H1 (cell line): Measurements from ENCODE around the gene ARL10. TPM values are rescaled to one million over a fixed set of nuclear protein-coding genes. Genes with fewer than 3 reads are reported as not detected.

ENCODE experiments used
- CTCF ChIA-PET: fragments of 300-600 bp; sonication (Branson Sonifier 250); formaldehyde crosslinking; loops from one replicate; lab custom pipeline; 2021; ENCODE audit not compliant: partially characterized antibody; lab: Charles Lee
- POLR2A ChIA-PET: fragments of 300-600 bp; sonication (Branson Sonifier 250); formaldehyde crosslinking; loops from one replicate; lab custom pipeline; 2021; ENCODE audit warnings: inconsistent platforms; ENCODE audit not compliant: partially characterized antibody; lab: Charles Lee
- DNase-seq, 2 experiments: peaks; one replicate each; pipeline versions ENCODE4 v3.0.0 to v3.0.0-alpha.2; 2010 to 2022; ENCODE audit warnings: low spot score in 2 of 2, low read depth in 1 of 2, mixed read lengths in 1 of 2
- FAIRE-seq: peaks from 2 replicates; lab custom pipeline; 2011; peaks lifted over from hg19 to GRCh38; lab: Jason Lieb, UNC
- H2AFZ ChIP-seq: 2 replicates; pipeline ENCODE4 v1.8.1; 2012; ENCODE audit warnings: low read length, inconsistent platforms
- H2AK5ac ChIP-seq: 2 replicates; pipeline ENCODE4 v1.6.1; 2013; ENCODE audit warnings: low read depth, low read length
- H2BK120ac ChIP-seq: replicated peaks from 2 replicates; pipeline ENCODE3; 2013; ENCODE audit warnings: low read depth, low read length, inconsistent platforms
- H2BK12ac ChIP-seq: 2 replicates; pipeline ENCODE4 v1.6.1; 2013; ENCODE audit warnings: low read depth, low read length
- H2BK15ac ChIP-seq: 2 replicates; pipeline ENCODE4 v1.6.1; 2013; ENCODE audit warnings: low read length
- H2BK20ac ChIP-seq: 2 replicates; pipeline ENCODE4 v1.6.1; 2013; ENCODE audit warnings: low read length
- H2BK5ac ChIP-seq: 2 replicates; pipeline ENCODE4 v1.6.1; 2013; ENCODE audit warnings: low read depth, low read length
- H3K14ac ChIP-seq: 2 replicates; pipeline ENCODE4 v1.6.1; 2013; ENCODE audit warnings: inconsistent platforms; ENCODE audit not compliant: insufficient read length
- H3K18ac ChIP-seq: 2 replicates; pipeline ENCODE4 v1.6.1; 2013; ENCODE audit warnings: low read length; ENCODE audit errors: extremely low read depth
- H3K23ac ChIP-seq: 2 replicates; pipeline ENCODE4 v1.6.1; 2013; ENCODE audit warnings: inconsistent platforms; ENCODE audit not compliant: insufficient read length
- H3K23me2 ChIP-seq: 2 replicates; pipeline ENCODE4 v1.6.1; 2013; ENCODE audit warnings: low read depth, low read length
- H3K27ac ChIP-seq: 2 replicates; pipeline ENCODE4 v1.6.1; 2011; ENCODE audit warnings: low read depth, low read length, inconsistent platforms
- H3K27me3 ChIP-seq, 4 experiments: replicated peaks in 1 of 4; 1 replicate in 1 of 4; 2 replicates in 3 of 4; pipeline versions ENCODE4 v1.6.1 to v1.8.1; 2011 to 2013; ENCODE audit warnings: low read length in 3 of 4, mild to moderate bottlenecking in 3 of 4, inconsistent platforms in 2 of 4, mixed read lengths in 2 of 4, moderate library complexity in 1 of 4; ENCODE audit not compliant: control insufficient read depth in 3 of 4, insufficient read depth in 3 of 4; ENCODE audit errors: extremely low read depth in 1 of 4
- H3K36me3 ChIP-seq, 4 experiments: 2 replicates each; pipeline versions ENCODE4 v1.6.1 to v1.8.1; 2011 to 2013; ENCODE audit warnings: mild to moderate bottlenecking in 4 of 4, low read length in 3 of 4, moderate library complexity in 2 of 4, control low read depth in 1 of 4, inconsistent platforms in 1 of 4; ENCODE audit not compliant: insufficient read depth in 4 of 4, control insufficient read depth in 2 of 4
- H3K4ac ChIP-seq: replicated peaks from 2 replicates; pipeline ENCODE3; 2013; ENCODE audit warnings: low read length, low read depth, mixed read lengths, inconsistent platforms; ENCODE audit not compliant: insufficient read length
- H3K4me1 ChIP-seq, 4 experiments: replicated peaks in 1 of 4; 1 replicate in 1 of 4; 2 replicates in 3 of 4; pipeline versions ENCODE4 v1.6.1 to v1.8.1; 2011 to 2013; ENCODE audit warnings: low read length in 3 of 4, inconsistent platforms in 2 of 4, mixed read lengths in 1 of 4; ENCODE audit not compliant: insufficient read depth in 4 of 4, control insufficient read depth in 3 of 4
- H3K4me2 ChIP-seq, 2 experiments: 2 replicates each; pipeline versions ENCODE4 v1.6.1 to v1.8.1; 2011 to 2013; ENCODE audit warnings: low read depth in 2 of 2, low read length in 2 of 2, control low read depth in 1 of 2, inconsistent platforms in 1 of 2, mild to moderate bottlenecking in 1 of 2; ENCODE audit not compliant: insufficient read depth in 1 of 2
- H3K4me3 ChIP-seq, 4 experiments: fragments of 200-600, 300-600 bp in 1 of 4; sonication (generic), shearing (Covaris generic), sonication (Bioruptor Twin) in 1 of 4; 2 replicates each; pipeline versions ENCODE4 v1.5.1 to v1.8.1; 2011 to 2016; ENCODE audit warnings: low read length in 4 of 4, low read depth in 3 of 4, control low read depth in 2 of 4, inconsistent platforms in 2 of 4, mild to moderate bottlenecking in 2 of 4, mixed read lengths in 1 of 4, moderate library complexity in 1 of 4; ENCODE audit not compliant: insufficient read depth in 2 of 4; ENCODE audit errors: extremely low read depth in 1 of 4
- H3K56ac ChIP-seq: replicated peaks from 2 replicates; pipeline ENCODE3; 2013; ENCODE audit warnings: low read depth, mild to moderate bottlenecking, mixed read lengths, low read length, inconsistent platforms; ENCODE audit not compliant: insufficient read length
- H3K79me1 ChIP-seq: 2 replicates; pipeline ENCODE4 v1.6.1; 2013; ENCODE audit warnings: low read depth, low read length, control low read depth
- H3K79me2 ChIP-seq, 2 experiments: 2 replicates each; pipeline versions ENCODE4 v1.6.1 to v1.8.1; 2012 to 2013; ENCODE audit warnings: low read length in 2 of 2, mild to moderate bottlenecking in 2 of 2, inconsistent platforms in 1 of 2; ENCODE audit not compliant: insufficient read depth in 2 of 2, control insufficient read depth in 1 of 2
- H3K9ac ChIP-seq, 4 experiments: replicated peaks in 1 of 4; 1 replicate in 1 of 4; 2 replicates in 3 of 4; pipeline versions ENCODE4 v1.6.1 to v1.8.1; 2011 to 2013; ENCODE audit warnings: low read depth in 3 of 4, low read length in 3 of 4, control low read depth in 2 of 4, mild to moderate bottlenecking in 2 of 4, moderate library complexity in 2 of 4, inconsistent platforms in 1 of 4; ENCODE audit errors: extremely low read depth in 1 of 4
- H3K9me3 ChIP-seq, 2 experiments: 2 replicates each; pipeline versions ENCODE4 v1.6.1 to v1.8.1; 2012 to 2013; ENCODE audit warnings: mild to moderate bottlenecking in 2 of 2, moderate library complexity in 2 of 2, control low read depth in 1 of 2, inconsistent platforms in 1 of 2, low read depth in 1 of 2, low read length in 1 of 2, mixed read lengths in 1 of 2; ENCODE audit not compliant: insufficient read depth in 2 of 2
- H4K20me1 ChIP-seq, 2 experiments: replicated peaks in 1 of 2; 2 replicates each; pipeline versions ENCODE3 to v1.8.1; 2011 to 2013; ENCODE audit warnings: inconsistent platforms in 2 of 2, low read length in 2 of 2, mild to moderate bottlenecking in 1 of 2; ENCODE audit not compliant: insufficient read depth in 2 of 2, control insufficient read depth in 1 of 2
- H4K5ac ChIP-seq: 2 replicates; pipeline ENCODE4 v1.6.1; 2013; ENCODE audit warnings: low read length, low read depth, mixed read lengths, inconsistent platforms; ENCODE audit not compliant: insufficient read length
- H4K8ac ChIP-seq: 2 replicates; pipeline ENCODE4 v1.8.0; 2013; ENCODE audit warnings: mild to moderate bottlenecking, moderate library complexity, low read length, inconsistent platforms; ENCODE audit not compliant: insufficient read depth; ENCODE audit errors: extremely low read depth
- H4K91ac ChIP-seq: replicated peaks from 2 replicates; pipeline ENCODE3; 2013; ENCODE audit warnings: low read length, mixed read lengths, inconsistent platforms; ENCODE audit not compliant: insufficient read length
- CEBPB ChIP-seq: IDR thresholded peaks from 2 replicates; pipeline ENCODE4 v1.6.1; 2012; ENCODE audit warnings: low read depth, low read length
- E2F6 ChIP-seq: IDR thresholded peaks from 2 replicates; pipeline ENCODE4 v1.6.1; 2012; ENCODE audit warnings: inconsistent platforms
- FOSL1 ChIP-seq: IDR thresholded peaks from 2 replicates; pipeline ENCODE4 v1.6.1; 2011; ENCODE audit warnings: mild to moderate bottlenecking, low read depth, low read length, moderate library complexity; ENCODE audit not compliant: insufficient read depth
- GTF2F1 ChIP-seq: IDR thresholded peaks from 2 replicates; pipeline ENCODE4 v1.6.1; 2012; ENCODE audit warnings: low read depth, low read length, improper control_type of control experiment, borderline replicate concordance
- KDM5A ChIP-seq: fragments of 200-600 bp; IDR thresholded peaks from 2 replicates; pipeline ENCODE4 v1.7.1; 2012; ENCODE audit warnings: mild to moderate bottlenecking, low read length, inconsistent platforms, mixed read lengths
- NRF1 ChIP-seq: IDR thresholded peaks from 2 replicates; pipeline ENCODE4 v1.6.1; 2011; ENCODE audit warnings: mild to moderate bottlenecking, low read depth, low read length, improper control_type of control experiment
- SRF ChIP-seq: IDR thresholded peaks from 2 replicates; pipeline ENCODE4 v1.6.1; 2011; ENCODE audit warnings: mild to moderate bottlenecking, low read depth, low read length, moderate library complexity
- TAF1 ChIP-seq: IDR thresholded peaks from 2 replicates; pipeline ENCODE4 v1.6.1; 2011; ENCODE audit warnings: mild to moderate bottlenecking, low read depth, low read length
- TCF12 ChIP-seq: IDR thresholded peaks from 2 replicates; pipeline ENCODE4 v1.6.1; 2011; ENCODE audit warnings: low read depth, mild to moderate bottlenecking, low read length
- YY1 ChIP-seq: IDR thresholded peaks from 2 replicates; pipeline ENCODE4 v1.6.1; 2011; ENCODE audit warnings: low read depth, mild to moderate bottlenecking, low read length
- WGBS, 2 experiments: shearing (Covaris generic) in 1 of 2; methylation state at CpG; one replicate each; pipeline versions ENCODE4 v1.1.6 to v1.1.7; 2013 to 2015; ENCODE audit warnings: low lambda C conversion rate in 2 of 2, mixed read lengths in 2 of 2, inconsistent platforms in 1 of 2, low coverage in 1 of 2, missing lambda C conversion rate in 1 of 2; ENCODE audit not compliant: insufficient replicate concordance in 2 of 2, insufficient coverage in 1 of 2, insufficient read length in 1 of 2; ENCODE audit errors: extremely low coverage in 1 of 2, missing lambda C conversion rate in 1 of 2; 5-methylcytosine and 5-hydroxymethylcytosine counted together
- polyA plus RNA-seq, 7 experiments: library from polyadenylated mRNA; depleted of rRNA in 3 of 7; stranded (reverse) in 5 of 7; unstranded in 2 of 7; fragments of >200 nt in 5 of 7; fragments of 200-250 nt in 2 of 7; gene quantifications; 1 replicate in 5 of 7; 2 replicates in 1 of 7; 4 replicates in 1 of 7; pipeline versions ENCODE4 v1.2.1 to v1.2.3, GENCODE V29; 2011 to 2013; ENCODE audit warnings: missing spikeins in 2 of 7, mixed read lengths in 2 of 7
- total RNA-seq: library from RNA; stranded (reverse); fragmentation: NEBNext Ultra II Directional; extraction: Animal tissue kit (Norgen Biotek cat#: 25700); gene quantifications from 2 replicates; pipeline ENCODE4 v1.2.1, GENCODE V29; 2021
- TF ChIP-seq, protein P1 (sequence below): IDR thresholded peaks from 2 replicates; pipeline ENCODE4 v1.6.1; 2012; ENCODE audit warnings: inconsistent platforms

ARL10 gene
- total and polyA plus RNA-seq, 2 of the 8 experiments (the other 6 are each of a cell fraction or from before 2014, with no cell fraction given): 3.1 to 7.4 TPM

DNA sequence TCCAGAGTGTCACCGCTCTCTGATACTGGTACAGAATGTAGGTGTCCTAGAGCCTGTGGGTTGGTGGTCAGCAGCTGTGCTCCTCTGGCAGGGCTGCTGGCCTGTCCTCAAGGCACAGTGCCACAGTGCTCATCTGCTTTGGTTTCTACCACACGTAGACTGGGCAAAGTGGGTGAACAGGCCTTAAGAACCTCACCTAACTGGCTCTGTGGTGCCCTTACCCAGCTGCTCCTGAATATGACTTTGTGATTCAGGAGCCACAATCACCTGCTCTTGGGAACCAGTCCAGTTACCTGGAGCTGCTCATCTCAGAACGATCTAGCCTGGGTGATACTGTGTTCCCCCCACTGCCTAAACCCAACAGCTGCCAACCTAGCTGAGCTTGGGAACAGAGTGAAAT is 16.7 kb downstream of the ARL10 start:
- no peak overlapping the region for H2AFZ ChIP-seq
- H3K4me2 ChIP-seq: no peak overlapping the region
- no peak overlapping the region for H2BK5ac ChIP-seq
- H2BK12ac ChIP-seq: no peak overlapping the region
- no peaks in the 10 kb centered on the region for H3K27me3 ChIP-seq
- H3K9ac ChIP-seq: no peak overlapping the region
- 0 out of 2 replicates have a peak, but pooled peaks cover 2% of the 10 kb centered on the region for H3K79me1 ChIP-seq
- ChIA-PET POLR2A (interaction anchor here (0.7 to 9.4 kb wide), 2 partner anchors 9 to 19 kb away, joined by 3 to 93 read pairs; no protein-coding TSS in a partner anchor), CTCF (interaction anchor here (0.9 kb wide), 1 partner anchor 13 kb away, joined by 3 read pairs; no protein-coding TSS in a partner anchor)
- no peaks in the 10 kb centered on the region; a peak in 1 of 7 replicates for H3K4me1 ChIP-seq
- no peaks in the 10 kb centered on the region for H3K9me3 ChIP-seq
- H3K14ac ChIP-seq: no peak overlapping the region
- FAIRE-seq (no peak), DNase-seq (no peak)
- peaks cover 0 to 16% of the 10 kb centered on the region in 2 experiments for H3K79me2 ChIP-seq
- no peak overlapping the region for H3K23ac ChIP-seq
- no peak overlapping the region for H4K8ac ChIP-seq
- H4K20me1 ChIP-seq: peaks cover 6 to 8% of the 10 kb centered on the region in 2 experiments
- no peak overlapping the region for H2BK120ac ChIP-seq
- H3K27ac ChIP-seq: no peak overlapping the region
- H3K4me3 ChIP-seq: no peak overlapping the region
- no peak overlapping the region for H2AK5ac ChIP-seq
- no peak overlapping the region for H3K18ac ChIP-seq
- H2BK15ac ChIP-seq: no peak overlapping the region
- no peak overlapping the region for H4K5ac ChIP-seq
- H3K56ac ChIP-seq: no peak overlapping the region
- H3K36me3 ChIP-seq: peaks cover 26 to 52% (median 35%) of the 10 kb centered on the region in 4 experiments
- no peak overlapping the region for H3K4ac ChIP-seq
- H3K23me2 ChIP-seq: no peaks in the 10 kb centered on the region
- no peak overlapping the region for H4K91ac ChIP-seq
- 84% methylated on average over 3 of the region's 3 CpGs; no CpG with 5 or more reads in 1 of the 2 experiments for WGBS, 2 experiments
- H2BK20ac ChIP-seq: no peak overlapping the region
- no peak for TF ChIP-seq E2F6
- TF ChIP-seq NRF1: no peak
- TF ChIP-seq FOSL1: no peak
- no peak for TF ChIP-seq YY1
- TF ChIP-seq CEBPB: no peak
- no peak for TF ChIP-seq GTF2F1
- no peak for TF ChIP-seq TAF1
- no peak for TF ChIP-seq KDM5A
- no peak for TF ChIP-seq TCF12
- TF ChIP-seq, protein P1, sequence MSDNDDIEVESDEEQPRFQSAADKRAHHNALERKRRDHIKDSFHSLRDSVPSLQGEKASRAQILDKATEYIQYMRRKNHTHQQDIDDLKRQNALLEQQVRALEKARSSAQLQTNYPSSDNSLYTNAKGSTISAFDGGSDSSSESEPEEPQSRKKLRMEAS: no peak
- no peak for TF ChIP-seq SRF
